ENCODE results near the gene ANO1. TPM values are rescaled to one million over a fixed set of nuclear protein-coding genes. Genes with fewer than 3 reads are reported as not detected.

Gene ANO1
- total RNA-seq, 4 donors from 2014 or later: 25.3 to 107 (median 48.8) TPM

DNA sequence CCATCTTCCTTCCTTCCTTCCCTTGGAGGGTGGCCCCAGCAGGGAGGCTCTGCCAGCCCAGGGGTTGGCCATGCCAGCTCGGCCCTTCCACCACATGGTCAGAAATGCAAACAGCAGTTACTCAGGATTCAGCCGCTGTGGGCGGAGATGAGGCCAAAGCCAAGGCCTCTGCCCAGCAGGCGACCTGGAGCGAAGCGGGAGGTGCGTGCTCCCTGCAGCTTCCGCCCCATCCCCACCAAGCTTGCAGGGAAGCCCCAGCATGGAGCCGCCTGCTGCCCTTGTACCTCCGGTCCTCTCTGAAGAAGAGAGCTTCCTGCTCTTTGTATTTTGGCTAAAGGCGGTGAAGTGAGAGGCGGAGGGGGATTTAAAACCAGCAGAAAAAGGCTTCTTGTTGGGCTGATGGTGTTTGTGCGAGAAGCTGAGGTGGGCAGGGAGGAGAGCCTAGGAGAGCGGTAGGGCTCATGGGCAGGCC, 50.4 kb downstream of the ANO1 start:
- intact Hi-C loops (cut with DNase I): no loop called here
- TF ChIP-seq, protein P1, sequence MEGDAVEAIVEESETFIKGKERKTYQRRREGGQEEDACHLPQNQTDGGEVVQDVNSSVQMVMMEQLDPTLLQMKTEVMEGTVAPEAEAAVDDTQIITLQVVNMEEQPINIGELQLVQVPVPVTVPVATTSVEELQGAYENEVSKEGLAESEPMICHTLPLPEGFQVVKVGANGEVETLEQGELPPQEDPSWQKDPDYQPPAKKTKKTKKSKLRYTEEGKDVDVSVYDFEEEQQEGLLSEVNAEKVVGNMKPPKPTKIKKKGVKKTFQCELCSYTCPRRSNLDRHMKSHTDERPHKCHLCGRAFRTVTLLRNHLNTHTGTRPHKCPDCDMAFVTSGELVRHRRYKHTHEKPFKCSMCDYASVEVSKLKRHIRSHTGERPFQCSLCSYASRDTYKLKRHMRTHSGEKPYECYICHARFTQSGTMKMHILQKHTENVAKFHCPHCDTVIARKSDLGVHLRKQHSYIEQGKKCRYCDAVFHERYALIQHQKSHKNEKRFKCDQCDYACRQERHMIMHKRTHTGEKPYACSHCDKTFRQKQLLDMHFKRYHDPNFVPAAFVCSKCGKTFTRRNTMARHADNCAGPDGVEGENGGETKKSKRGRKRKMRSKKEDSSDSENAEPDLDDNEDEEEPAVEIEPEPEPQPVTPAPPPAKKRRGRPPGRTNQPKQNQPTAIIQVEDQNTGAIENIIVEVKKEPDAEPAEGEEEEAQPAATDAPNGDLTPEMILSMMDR (IDR thresholded peaks at IDR 0.05): no peak
- TF ChIP-seq EP300 (IDR thresholded peaks at IDR 0.05) (no peak), POLR2AphosphoS5 (IDR thresholded peaks at IDR 0.05) (no peak), POLR2A (IDR thresholded peaks at IDR 0.05; ENCODE audit: low read depth) (no peak)
- Histone ChIP-seq H3K36me3 (no peaks in the 10 kb centered on the region), H3K4me1 (peaks cover 0 to 10% (median 0%) of the 10 kb centered on the region in 4 donors), H3K27ac (replicated peaks in 1 of 4) (peak overlapping the region in 1 of 4 donors; percentile 0), H3K4me3 (no peak overlapping the region), H3K9me3 (no peaks in the 10 kb centered on the region), H3K27me3 (no peaks in the 10 kb centered on the region)
- DNase-seq (ENCODE audit: extremely low spot score): no peak
- 79% methylated on average over 14 of the region's 14 CpGs for WGBS

DNA sequence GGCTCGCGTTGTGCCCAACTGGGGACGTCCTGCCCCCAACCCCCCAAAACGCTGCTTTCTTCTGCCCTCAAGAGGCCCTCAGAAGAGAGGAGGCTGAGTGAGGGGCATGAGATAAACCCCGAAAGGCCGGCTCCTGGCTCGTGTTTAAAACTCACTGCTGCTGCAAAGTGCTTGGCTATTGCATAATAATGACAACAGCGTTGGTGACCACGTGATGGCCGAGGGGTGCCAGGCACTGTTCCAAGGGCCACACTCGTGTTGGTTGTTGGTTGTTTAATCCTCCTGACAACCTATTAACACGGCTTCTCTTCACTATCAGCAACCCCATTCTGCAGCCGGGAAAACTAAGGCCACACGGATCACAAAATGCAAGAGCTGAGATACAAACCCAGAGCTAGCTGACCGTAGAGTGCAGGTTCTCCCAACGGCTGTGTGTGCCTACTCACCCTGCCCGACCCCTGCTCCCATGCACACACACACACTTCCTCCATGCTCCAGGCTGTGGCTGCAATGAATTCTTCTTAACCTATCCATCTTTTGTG, 51.0 kb downstream of the ANO1 start:
- no peak overlapping the region for H3K4me3 ChIP-seq
- TF ChIP-seq POLR2AphosphoS5 (IDR thresholded peaks at IDR 0.05): no peak
- TF ChIP-seq, protein P1 (IDR thresholded peaks at IDR 0.05): no peak
- no peak for TF ChIP-seq EP300 (IDR thresholded peaks at IDR 0.05)
- TF ChIP-seq POLR2A (IDR thresholded peaks at IDR 0.05; ENCODE audit: low read depth): no peak
- 75% methylated on average over 16 of the region's 17 CpGs for WGBS
- DNase-seq (ENCODE audit: extremely low spot score): no peak
- H3K4me1 ChIP-seq: peaks cover 0 to 10% (median 0%) of the 10 kb centered on the region in 4 donors
- intact Hi-C loops (cut with DNase I): no loop called here
- H3K36me3 ChIP-seq: no peaks in the 10 kb centered on the region
- H3K9me3 ChIP-seq: no peaks in the 10 kb centered on the region
- H3K27me3 ChIP-seq: no peaks in the 10 kb centered on the region
- peak overlapping the region in 1 of 4 donors; percentile 0 for H3K27ac ChIP-seq (replicated peaks in 1 of 4)

DNA sequence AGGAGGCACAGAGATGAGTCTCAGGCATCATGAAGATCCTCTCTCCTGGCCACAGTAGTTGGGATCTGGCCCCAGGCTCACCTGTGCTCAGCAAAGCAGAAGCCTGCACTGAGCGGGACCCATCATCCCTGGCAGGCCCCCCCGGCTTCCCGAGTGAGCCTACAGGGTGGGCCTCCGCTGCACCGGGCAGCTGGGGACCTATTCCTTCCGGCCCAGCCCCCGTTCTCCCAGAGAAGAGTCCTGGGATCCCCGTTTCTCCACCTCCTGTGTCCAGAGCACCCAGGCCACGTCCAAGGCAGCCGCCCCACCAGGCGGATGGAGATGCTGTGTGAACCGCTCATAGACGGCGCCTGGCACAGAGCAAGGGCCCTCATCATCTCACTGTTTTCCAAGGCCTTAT, 52.5 kb downstream of the ANO1 start:
- intact Hi-C loops (cut with DNase I): no loop called here
- H3K36me3 ChIP-seq: no peaks in the 10 kb centered on the region
- DNase-seq (ENCODE audit: extremely low spot score): no peak
- no peak overlapping the region for H3K27ac ChIP-seq (replicated peaks in 1 of 4)
- H3K4me1 ChIP-seq: peaks cover 0 to 10% (median under 1%) of the 10 kb centered on the region in 4 donors
- H3K4me3 ChIP-seq: no peak overlapping the region
- WGBS: no CpG with 5 or more reads among the region's 14 CpGs
- no peaks in the 10 kb centered on the region for H3K27me3 ChIP-seq
- TF ChIP-seq, protein P1 (IDR thresholded peaks at IDR 0.05): no peak
- TF ChIP-seq EP300 (IDR thresholded peaks at IDR 0.05) (no peak), POLR2AphosphoS5 (IDR thresholded peaks at IDR 0.05) (no peak), POLR2A (IDR thresholded peaks at IDR 0.05; ENCODE audit: low read depth) (no peak)
- H3K9me3 ChIP-seq: no peaks in the 10 kb centered on the region

DNA sequence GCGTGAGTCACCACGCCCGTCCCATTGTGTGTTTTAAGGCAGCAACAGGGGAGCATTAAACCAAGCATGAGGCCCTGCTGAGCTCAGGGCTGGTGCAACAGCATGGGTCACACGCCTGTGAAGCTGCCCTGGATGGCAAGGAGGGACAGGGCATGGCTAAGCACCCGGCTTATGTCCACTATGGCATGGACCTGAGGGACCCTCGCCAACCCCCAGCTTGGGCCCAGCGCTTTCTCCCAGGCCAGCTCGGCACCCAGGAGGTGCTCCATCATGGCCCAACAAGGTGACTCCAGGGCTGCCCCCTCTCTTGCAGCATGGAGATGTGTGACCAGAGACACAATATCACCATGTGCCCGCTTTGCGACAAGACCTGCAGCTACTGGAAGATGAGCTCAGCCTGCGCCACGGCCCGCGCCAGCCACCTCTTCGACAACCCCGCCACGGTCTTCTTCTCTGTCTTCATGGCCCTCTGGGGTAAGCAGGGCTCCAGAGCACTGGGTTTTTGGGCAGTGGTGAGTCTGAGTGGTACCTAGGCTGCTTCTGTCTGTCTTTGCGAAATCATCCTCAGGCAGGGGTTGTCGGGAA, 53.6 kb downstream of the ANO1 start:
- H3K9me3 ChIP-seq: no peaks in the 10 kb centered on the region
- intact Hi-C loops (cut with DNase I): no loop called here
- no peaks in the 10 kb centered on the region for H3K27me3 ChIP-seq
- DNase-seq (ENCODE audit: extremely low spot score): no peak
- TF ChIP-seq EP300 (IDR thresholded peaks at IDR 0.05): no peak
- TF ChIP-seq, protein P1 (IDR thresholded peaks at IDR 0.05): no peak
- no peak for TF ChIP-seq POLR2A (IDR thresholded peaks at IDR 0.05; ENCODE audit: low read depth)
- TF ChIP-seq POLR2AphosphoS5 (IDR thresholded peaks at IDR 0.05): no peak
- WGBS: 94% methylated on average over 18 of the region's 19 CpGs
- no peak overlapping the region for H3K4me3 ChIP-seq
- no peak overlapping the region for H3K27ac ChIP-seq (replicated peaks in 1 of 4)
- H3K36me3 ChIP-seq: no peaks in the 10 kb centered on the region
- H3K4me1 ChIP-seq: peaks cover 0 to 10% (median 3%) of the 10 kb centered on the region in 4 donors

All from esophagus muscularis mucosa (tissue), 4 donors.